HCT116 (cell line): ENCODE data around the gene SLC25A13. TPM values are rescaled to one million over a fixed set of nuclear protein-coding genes. Genes with fewer than 3 reads are reported as not detected.

Experiments
- ATAC-seq: fragments of 200-7000 bp; cut with Tn5 transposase; 2 replicates; pipeline ENCODE4 v1.9.1; 2020; ENCODE audit warnings: mild to moderate bottlenecking, moderate library complexity
- BruUV-seq: library from RNA; stranded (reverse); fragments of 400-500 nt; replicated peaks from 2 replicates; lab custom pipeline; 2021; lab: Mats Ljungman, UMichigan
- CTCF ChIA-PET: fragments of 300-600 bp; sonication (Branson Sonifier 250); formaldehyde crosslinking; loops from one replicate; lab custom pipeline; 2021; ENCODE audit warnings: antibody characterized with exemption; lab: Charles Lee
- POLR2A ChIA-PET: fragments of 300-600, 350-600 bp; sonication (Branson Sonifier 250); formaldehyde crosslinking; loops from one replicate; lab custom pipeline; 2021; ENCODE audit warnings: antibody characterized with exemption; lab: Charles Lee
- RAD21 ChIA-PET, 2 experiments: fragments of 300-600 bp; sonication (Branson Sonifier 250); formaldehyde crosslinking; loops; one replicate each; lab custom pipeline; 2023; ENCODE audit warnings: low total read pairs in 2 of 2; ENCODE audit not compliant: uncharacterized antibody in 2 of 2, unreplicated experiment in 2 of 2, low non-redundant PET in 1 of 2; lab: Charles Lee
- DNase-seq: peaks from one replicate; pipeline ENCODE4 v3.0.0-alpha.2; 2010; ENCODE audit warnings: low read depth, low spot score
- H2AFZ ChIP-seq: fragments of 200-600 bp; shearing (Covaris generic), sonication (generic); 2 replicates; pipeline ENCODE4 v1.6.1; 2017; ENCODE audit warnings: low read depth, mixed run types, mixed read lengths, antibody characterized with exemption, low read length; ENCODE audit not compliant: poor library complexity, severe bottlenecking
- H3K27ac ChIP-seq: 2 replicates; pipeline ENCODE4 v1.5.1; 2012; ENCODE audit warnings: low read depth, low read length
- H3K27me3 ChIP-seq: fragments of 200-600 bp; sonication (generic); 2 replicates; pipeline ENCODE4 v1.6.1; 2016; ENCODE audit warnings: mixed run types, low read length, mixed read lengths; ENCODE audit not compliant: insufficient read depth
- H3K36me3 ChIP-seq, 2 experiments: fragments of 200-500 bp in 1 of 2; fragments of 200-600 bp in 1 of 2; sonication (Bioruptor generic) in 1 of 2; sonication (generic) in 1 of 2; 2 replicates each; pipeline versions ENCODE4 v1.5.1 to v1.6.1; 2014 to 2016; ENCODE audit warnings: low read length in 2 of 2, inconsistent platforms in 1 of 2, mixed read lengths in 1 of 2, mixed run types in 1 of 2; ENCODE audit not compliant: insufficient read depth in 2 of 2, control insufficient read depth in 1 of 2
- H3K4me1 ChIP-seq, 2 experiments: fragments of 200-600 bp in 1 of 2; sonication (generic) in 1 of 2; 2 replicates each; pipeline versions ENCODE4 v1.5.1 to v1.6.1; 2012 to 2017; ENCODE audit warnings: low read length in 2 of 2, inconsistent platforms in 1 of 2, mild to moderate bottlenecking in 1 of 2, mixed read lengths in 1 of 2, mixed run types in 1 of 2, moderate library complexity in 1 of 2; ENCODE audit not compliant: insufficient read depth in 2 of 2, control insufficient read depth in 1 of 2
- H3K4me2 ChIP-seq: fragments of 200-600 bp; sonication (generic); 2 replicates; pipeline ENCODE4 v1.6.1; 2017; ENCODE audit warnings: mixed run types, low read length, mixed read lengths
- H3K4me3 ChIP-seq, 2 experiments: fragments of 200-600 bp in 1 of 2; sonication (generic) in 1 of 2; replicated peaks in 1 of 2; 2 replicates each; pipeline ENCODE4 v1.5.1; 2011 to 2016; ENCODE audit warnings: low read length in 2 of 2, control low read depth in 1 of 2, low read depth in 1 of 2, mild to moderate bottlenecking in 1 of 2, mixed read lengths in 1 of 2, mixed run types in 1 of 2
- H3K79me2 ChIP-seq: fragments of 200-600 bp; sonication (generic); 2 replicates; pipeline ENCODE4 v1.6.1; 2017; ENCODE audit warnings: mild to moderate bottlenecking, mixed run types, low read length, moderate library complexity, mixed read lengths; ENCODE audit not compliant: insufficient read depth
- H3K9ac ChIP-seq: fragments of 200-600 bp; sonication (generic); 2 replicates; pipeline ENCODE4 v1.6.1; 2016; ENCODE audit warnings: low read length, mixed read lengths
- H3K9me2 ChIP-seq: fragments of 200-600 bp; sonication (generic), shearing (Covaris generic); 2 replicates; pipeline ENCODE4 v1.6.1; 2017; ENCODE audit warnings: mixed run types, mild to moderate bottlenecking, moderate library complexity; ENCODE audit not compliant: insufficient read depth
- H3K9me3 ChIP-seq, 2 experiments: fragments of 200-500 bp in 1 of 2; fragments of 200-600 bp in 1 of 2; sonication (Bioruptor generic) in 1 of 2; sonication (generic) in 1 of 2; 2 replicates each; pipeline ENCODE4 v1.6.1; 2014 to 2017; ENCODE audit warnings: low read length in 2 of 2, mixed read lengths in 2 of 2, inconsistent platforms in 1 of 2, low read depth in 1 of 2, mild to moderate bottlenecking in 1 of 2, mixed run types in 1 of 2, moderate library complexity in 1 of 2; ENCODE audit not compliant: control insufficient read depth in 1 of 2, insufficient read depth in 1 of 2
- H4K20me1 ChIP-seq: fragments of 200-600 bp; sonication (generic), shearing (Covaris generic); 2 replicates; pipeline ENCODE4 v1.6.1; 2017; ENCODE audit warnings: mixed run types, mild to moderate bottlenecking, moderate library complexity; ENCODE audit not compliant: insufficient read depth
- CBX3 ChIP-seq: IDR thresholded peaks from 2 replicates; pipeline ENCODE4 v1.6.1; 2012; ENCODE audit warnings: low read depth
- EGR1 ChIP-seq: IDR thresholded peaks from 2 replicates; pipeline ENCODE4 v1.6.1; 2012; ENCODE audit warnings: low read depth
- ELF1 ChIP-seq: IDR thresholded peaks from 2 replicates; pipeline ENCODE4 v1.6.1; 2012; ENCODE audit warnings: low read depth, borderline replicate concordance
- FOSL1 ChIP-seq: IDR thresholded peaks from 2 replicates; pipeline ENCODE4 v1.6.1; 2012; ENCODE audit warnings: low read depth
- JUND ChIP-seq: IDR thresholded peaks from 2 replicates; pipeline ENCODE4 v1.6.1; 2012
- RAD21 ChIP-seq: IDR thresholded peaks from 2 replicates; pipeline ENCODE4 v1.6.1; 2012; ENCODE audit warnings: low read depth, mild to moderate bottlenecking
- SIN3A ChIP-seq: IDR thresholded peaks from 2 replicates; pipeline ENCODE4 v1.6.1; 2012; ENCODE audit warnings: low read depth
- TCF7L2 ChIP-seq: IDR thresholded peaks from 2 replicates; pipeline ENCODE4 v1.7.0; 2011; ENCODE audit warnings: borderline replicate concordance, inconsistent platforms; ENCODE audit not compliant: insufficient read depth, insufficient read length; ENCODE audit errors: extremely low read depth
- YY1 ChIP-seq: IDR thresholded peaks from 2 replicates; pipeline ENCODE4 v1.6.1; 2011; ENCODE audit warnings: low read length, low read depth, moderate library complexity, mild to moderate bottlenecking; ENCODE audit not compliant: insufficient replicate concordance; ENCODE audit errors: extremely low read depth
- ZBTB33 ChIP-seq: IDR thresholded peaks from 2 replicates; pipeline ENCODE4 v1.6.1; 2011; ENCODE audit warnings: mild to moderate bottlenecking, low read length, moderate library complexity; ENCODE audit not compliant: insufficient replicate concordance; ENCODE audit errors: extremely low read depth
- ZFX ChIP-seq: fragments of 450-650 bp; IDR thresholded peaks from 2 replicates; pipeline ENCODE4 v1.6.1; 2017
- intact Hi-C: fragments of 100-400 bp; cut with micrococcal nuclease; formaldehyde crosslinking; loops from 2 replicates; pipeline ENCODE4 v1.10.0; 2022
- total RNA-seq: library from RNA; stranded (reverse); gene quantifications from one replicate; pipeline ENCODE4 v1.2.1, GENCODE V29; 2021; ENCODE audit not compliant: unreplicated experiment
- TF ChIP-seq, protein P1 (sequence below): IDR thresholded peaks from 2 replicates; pipeline ENCODE4 v1.6.1; 2012
- TF ChIP-seq, protein P2 (sequence below): IDR thresholded peaks from 2 replicates; pipeline ENCODE4 v1.6.1; 2012
- TF ChIP-seq, protein P3 (sequence below), 3 experiments: fragments of 200-600 bp in 1 of 3; sonication (generic) in 1 of 3; IDR thresholded peaks in 2 of 3; conservative IDR thresholded peaks in 1 of 3; 2 replicates each; pipeline ENCODE4 v1.5.1; 2012 to 2017; ENCODE audit warnings: low read depth in 2 of 3, low read length in 2 of 3, antibody characterized with exemption in 1 of 3, borderline replicate concordance in 1 of 3, control low read depth in 1 of 3, mild to moderate bottlenecking in 1 of 3, mixed read lengths in 1 of 3, mixed run types in 1 of 3, moderate library complexity in 1 of 3; ENCODE audit not compliant: insufficient read depth in 1 of 3
- TF ChIP-seq, protein P4 (sequence below): IDR thresholded peaks from 2 replicates; pipeline ENCODE4 v1.6.1; 2012; ENCODE audit warnings: low read depth

The SLC25A13 gene
- total RNA-seq, 1 experiment from 2014 or later: 19.3 TPM

DNA sequence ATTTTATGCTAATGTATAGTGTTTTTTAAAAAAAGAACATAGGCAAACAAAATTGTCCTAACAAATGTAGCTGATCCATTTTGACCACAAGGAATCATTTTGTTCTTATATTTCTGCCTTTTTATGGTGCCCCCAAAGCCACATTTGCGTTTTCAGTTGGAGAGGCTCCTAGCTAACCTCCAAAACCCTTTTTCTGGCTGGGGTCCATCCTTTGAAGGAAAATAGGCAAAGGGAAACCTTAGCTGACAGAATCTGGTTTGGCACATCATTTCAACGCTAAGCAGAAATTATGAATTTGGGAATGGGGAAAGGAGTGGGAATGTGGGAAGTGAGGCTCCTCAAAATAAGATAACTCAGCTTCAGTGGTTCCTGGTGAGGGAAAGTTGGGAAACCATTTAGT is 25.6 kb upstream of the SLC25A13 start:
- Histone ChIP-seq H2AFZ (no peak overlapping the region), H3K4me3 (no peak overlapping the region), H3K36me3 (no peaks in the 10 kb centered on the region; a peak in 1 of 4 replicates), H3K79me2 (no peaks in the 10 kb centered on the region), H3K4me1 (no peaks in the 10 kb centered on the region)
- POLR2A ChIA-PET: no interaction called here
- TF ChIP-seq SIN3A (no peak), EGR1 (no peak), RAD21 (no peak), ZFX (no peak), JUND (no peak), ZBTB33 (no peak), FOSL1 (no peak), TCF7L2 (no peak), CBX3 (no peak), YY1 (no peak), ELF1 (no peak)
- TF ChIP-seq, protein P1, sequence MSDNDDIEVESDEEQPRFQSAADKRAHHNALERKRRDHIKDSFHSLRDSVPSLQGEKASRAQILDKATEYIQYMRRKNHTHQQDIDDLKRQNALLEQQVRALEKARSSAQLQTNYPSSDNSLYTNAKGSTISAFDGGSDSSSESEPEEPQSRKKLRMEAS: no peak
- TF ChIP-seq, protein P2, sequence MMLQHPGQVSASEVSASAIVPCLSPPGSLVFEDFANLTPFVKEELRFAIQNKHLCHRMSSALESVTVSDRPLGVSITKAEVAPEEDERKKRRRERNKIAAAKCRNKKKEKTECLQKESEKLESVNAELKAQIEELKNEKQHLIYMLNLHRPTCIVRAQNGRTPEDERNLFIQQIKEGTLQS: no peak
- TF ChIP-seq, protein P3, sequence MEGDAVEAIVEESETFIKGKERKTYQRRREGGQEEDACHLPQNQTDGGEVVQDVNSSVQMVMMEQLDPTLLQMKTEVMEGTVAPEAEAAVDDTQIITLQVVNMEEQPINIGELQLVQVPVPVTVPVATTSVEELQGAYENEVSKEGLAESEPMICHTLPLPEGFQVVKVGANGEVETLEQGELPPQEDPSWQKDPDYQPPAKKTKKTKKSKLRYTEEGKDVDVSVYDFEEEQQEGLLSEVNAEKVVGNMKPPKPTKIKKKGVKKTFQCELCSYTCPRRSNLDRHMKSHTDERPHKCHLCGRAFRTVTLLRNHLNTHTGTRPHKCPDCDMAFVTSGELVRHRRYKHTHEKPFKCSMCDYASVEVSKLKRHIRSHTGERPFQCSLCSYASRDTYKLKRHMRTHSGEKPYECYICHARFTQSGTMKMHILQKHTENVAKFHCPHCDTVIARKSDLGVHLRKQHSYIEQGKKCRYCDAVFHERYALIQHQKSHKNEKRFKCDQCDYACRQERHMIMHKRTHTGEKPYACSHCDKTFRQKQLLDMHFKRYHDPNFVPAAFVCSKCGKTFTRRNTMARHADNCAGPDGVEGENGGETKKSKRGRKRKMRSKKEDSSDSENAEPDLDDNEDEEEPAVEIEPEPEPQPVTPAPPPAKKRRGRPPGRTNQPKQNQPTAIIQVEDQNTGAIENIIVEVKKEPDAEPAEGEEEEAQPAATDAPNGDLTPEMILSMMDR (IDR thresholded peaks at IDR 0.05 in 2 of 3, conservative IDR thresholded peaks at IDR 0.05 in 1 of 3; ENCODE audit: borderline replicate concordance in 1 of 3, insufficient read depth in 1 of 3, low read depth in 2 of 3, low read length in 2 of 3): no peak
- TF ChIP-seq, protein P4, sequence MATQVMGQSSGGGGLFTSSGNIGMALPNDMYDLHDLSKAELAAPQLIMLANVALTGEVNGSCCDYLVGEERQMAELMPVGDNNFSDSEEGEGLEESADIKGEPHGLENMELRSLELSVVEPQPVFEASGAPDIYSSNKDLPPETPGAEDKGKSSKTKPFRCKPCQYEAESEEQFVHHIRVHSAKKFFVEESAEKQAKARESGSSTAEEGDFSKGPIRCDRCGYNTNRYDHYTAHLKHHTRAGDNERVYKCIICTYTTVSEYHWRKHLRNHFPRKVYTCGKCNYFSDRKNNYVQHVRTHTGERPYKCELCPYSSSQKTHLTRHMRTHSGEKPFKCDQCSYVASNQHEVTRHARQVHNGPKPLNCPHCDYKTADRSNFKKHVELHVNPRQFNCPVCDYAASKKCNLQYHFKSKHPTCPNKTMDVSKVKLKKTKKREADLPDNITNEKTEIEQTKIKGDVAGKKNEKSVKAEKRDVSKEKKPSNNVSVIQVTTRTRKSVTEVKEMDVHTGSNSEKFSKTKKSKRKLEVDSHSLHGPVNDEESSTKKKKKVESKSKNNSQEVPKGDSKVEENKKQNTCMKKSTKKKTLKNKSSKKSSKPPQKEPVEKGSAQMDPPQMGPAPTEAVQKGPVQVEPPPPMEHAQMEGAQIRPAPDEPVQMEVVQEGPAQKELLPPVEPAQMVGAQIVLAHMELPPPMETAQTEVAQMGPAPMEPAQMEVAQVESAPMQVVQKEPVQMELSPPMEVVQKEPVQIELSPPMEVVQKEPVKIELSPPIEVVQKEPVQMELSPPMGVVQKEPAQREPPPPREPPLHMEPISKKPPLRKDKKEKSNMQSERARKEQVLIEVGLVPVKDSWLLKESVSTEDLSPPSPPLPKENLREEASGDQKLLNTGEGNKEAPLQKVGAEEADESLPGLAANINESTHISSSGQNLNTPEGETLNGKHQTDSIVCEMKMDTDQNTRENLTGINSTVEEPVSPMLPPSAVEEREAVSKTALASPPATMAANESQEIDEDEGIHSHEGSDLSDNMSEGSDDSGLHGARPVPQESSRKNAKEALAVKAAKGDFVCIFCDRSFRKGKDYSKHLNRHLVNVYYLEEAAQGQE: no peak
- TF ChIP-seq, all 23 proteins: peak for 0
- H3K27ac ChIP-seq: no peak overlapping the region
- H3K27me3 ChIP-seq: peaks cover 40% of the 10 kb centered on the region
- no peaks in the 10 kb centered on the region for H3K9me2 ChIP-seq
- H3K4me2 ChIP-seq: no peak overlapping the region
- no peak for ATAC-seq
- H4K20me1 ChIP-seq: 0 out of 2 replicates have a peak, but pooled peaks cover under 1% of the 10 kb centered on the region
- no peak overlapping the region for H3K9ac ChIP-seq
- intact Hi-C loops: no loop called here
- no peaks in the 10 kb centered on the region for H3K9me3 ChIP-seq
- ChIA-PET RAD21 (no interaction called here), CTCF (no interaction called here)
- DNase-seq: no peak
- no TSS peak for BruUV-seq
